Effector CD4-positive, alpha-beta T cell (primary cell): ENCODE results near the gene IHH.

ENCODE experiments used
- DNase-seq: peaks from one replicate; pipeline ENCODE4 v3.0.0-alpha.2; 2020

The IHH gene

GRCh38 chr2:219018286-219018685 is 42.4 kb downstream of the IHH start:
- DNase-seq: no peak

- DNase-seq: no peak
Measured at GRCh38 chr2:219017201-219017931, 43.4 kb downstream of the IHH start.

- no peak for DNase-seq
Measured at GRCh38 chr2:219016721-219017120, 44.0 kb downstream of the IHH start.

DNA sequence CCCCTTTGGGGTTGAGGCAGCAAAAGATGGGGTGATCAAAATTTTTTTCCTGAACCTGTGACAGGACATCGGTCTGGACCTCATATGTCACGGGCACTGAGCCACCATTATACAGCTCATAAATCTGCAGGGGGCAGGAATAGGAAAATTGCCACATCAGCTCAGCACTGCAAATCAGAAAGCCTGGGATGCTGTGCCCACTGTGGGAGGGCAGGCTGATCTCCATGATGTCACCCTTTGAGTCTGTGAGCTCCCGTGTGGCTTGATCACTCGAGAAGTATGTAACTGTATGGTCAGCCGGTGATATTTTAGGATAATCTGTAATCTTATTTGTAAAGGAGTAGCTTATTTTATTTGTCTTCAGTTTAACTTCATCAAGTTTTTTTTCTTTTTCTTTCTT is 49.8 kb downstream of the IHH start:
- DNase-seq: no peak

- no peak for DNase-seq
Measured at GRCh38 chr2:219010162-219010756, 50.5 kb downstream of the IHH start.

DNA sequence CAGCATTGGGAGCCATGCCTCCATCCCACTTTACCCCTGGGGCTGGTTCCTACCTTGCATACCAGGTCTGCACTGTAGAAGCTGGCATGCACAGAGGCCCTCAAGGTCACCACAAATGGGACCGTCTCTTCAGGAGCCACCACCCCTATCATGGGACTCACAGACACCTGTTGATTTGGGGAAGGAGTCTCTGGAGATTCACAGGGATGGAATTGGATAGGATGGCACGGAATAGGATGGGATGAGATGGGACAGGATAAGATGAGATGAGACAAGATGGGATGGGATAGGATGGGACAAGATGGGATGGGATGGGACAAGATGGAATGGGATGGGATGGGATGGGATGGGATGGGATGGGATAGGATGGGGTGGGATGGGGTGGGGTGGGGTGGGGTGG is 51.4 kb downstream of the IHH start:
- DNase-seq: no peak
